Mesothelial cell of epicardium (in vitro differentiated cells): ENCODE data around the gene SUPT20HL1. TPM values are rescaled to one million over a fixed set of nuclear protein-coding genes. Genes with fewer than 3 reads are reported as not detected.

Source experiments
- DNase-seq, 2 experiments: peaks; one replicate each; pipeline ENCODE4 v3.0.0; 2021; ENCODE audit warnings: low spot score in 2 of 2; ENCODE audit not compliant: unreplicated experiment in 2 of 2
- H3K27ac Mint-ChIP-seq: 2 replicates; pipeline ENCODE4 v1.8.0; 2021; ENCODE audit warnings: mixed read lengths
- H3K27me3 Mint-ChIP-seq: 2 replicates; pipeline ENCODE4 v1.8.0; 2021; ENCODE audit warnings: low read depth, mixed read lengths
- H3K36me3 Mint-ChIP-seq: 2 replicates; pipeline ENCODE4 v1.8.0; 2021; ENCODE audit warnings: mixed read lengths
- H3K4me1 Mint-ChIP-seq: 2 replicates; pipeline ENCODE4 v1.8.0; 2021; ENCODE audit warnings: mixed read lengths
- H3K4me3 Mint-ChIP-seq: 2 replicates; pipeline ENCODE4 v1.8.0; 2021; ENCODE audit warnings: mild to moderate bottlenecking, moderate library complexity, mixed read lengths
- H3K9me3 Mint-ChIP-seq: 2 replicates; pipeline ENCODE4 v1.8.0; 2021; ENCODE audit warnings: mixed read lengths
- CTCF ChIP-seq: fragments of 200-600 bp; sonication (generic); IDR thresholded peaks from one replicate; pipeline ENCODE4 v1.5.0; 2021; ENCODE audit warnings: antibody characterized with exemption; ENCODE audit not compliant: unreplicated experiment
- total RNA-seq: library from RNA; stranded (reverse); gene quantifications from 3 replicates; pipeline ENCODE4 v1.2.1, GENCODE V29; 2021

SUPT20HL1 gene
- total RNA-seq, 1 donor from 2014 or later = not detected

DNA sequence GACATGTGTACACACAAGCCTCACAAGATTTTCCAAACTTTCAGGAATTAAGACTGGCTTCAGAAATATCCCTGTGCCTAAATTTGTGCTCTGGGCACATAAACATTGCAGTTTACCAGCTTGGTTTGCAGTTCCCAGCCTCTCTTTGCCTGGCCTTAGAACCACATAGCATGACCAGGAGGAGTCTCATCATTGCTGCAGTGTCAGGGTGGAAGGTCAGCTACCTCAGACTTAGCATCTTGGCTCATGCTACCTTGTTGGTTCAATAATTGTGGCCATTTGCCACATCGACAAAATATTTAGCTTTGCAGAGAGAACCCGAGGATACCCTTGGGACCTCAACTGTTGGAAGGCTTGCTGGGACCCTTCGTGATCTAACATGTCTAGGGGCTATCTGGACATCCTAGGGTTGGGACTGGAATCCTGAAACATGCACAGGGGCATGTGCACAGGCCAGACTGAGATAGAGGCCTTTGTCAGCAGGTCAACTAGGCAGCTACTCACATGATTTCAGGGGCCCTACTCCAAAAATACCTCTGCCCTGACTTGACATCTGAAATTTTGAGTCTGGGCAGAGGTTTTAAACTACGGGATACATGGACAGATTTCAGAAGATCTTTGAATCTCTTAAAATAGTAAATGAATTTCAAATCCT is 38.6 kb upstream of the SUPT20HL1 start:
- no peak for TF ChIP-seq CTCF
- peaks cover 13% of the 10 kb centered on the region for H3K27me3 Mint-ChIP-seq
- peaks cover 5% of the 10 kb centered on the region for H3K9me3 Mint-ChIP-seq
- no peak overlapping the region for H3K27ac Mint-ChIP-seq
- H3K4me1 Mint-ChIP-seq = peaks cover 6% of the 10 kb centered on the region
- no peak overlapping the region for H3K4me3 Mint-ChIP-seq
- DNase-seq = no peak
- no peaks in the 10 kb centered on the region for H3K36me3 Mint-ChIP-seq

GRCh38 chrX:24325231-24325630 is 35.2 kb upstream of the SUPT20HL1 start:
- Mint-ChIP-seq H3K27me3 (peaks cover 25% of the 10 kb centered on the region), H3K9me3 (peaks cover 5% of the 10 kb centered on the region), H3K4me1 (no peaks in the 10 kb centered on the region), H3K36me3 (no peaks in the 10 kb centered on the region), H3K4me3 (no peak overlapping the region), H3K27ac (no peak overlapping the region)
- no peak for DNase-seq
- no peak for TF ChIP-seq CTCF

GRCh38 chrX:24332878-24333277 is 27.6 kb upstream of the SUPT20HL1 start:
- Mint-ChIP-seq H3K27me3 (peaks cover 13% of the 10 kb centered on the region), H3K9me3 (peaks cover 8% of the 10 kb centered on the region), H3K4me1 (peaks cover 11% of the 10 kb centered on the region), H3K27ac (peak overlapping the region; percentile 14), H3K36me3 (no peaks in the 10 kb centered on the region), H3K4me3 (no peak overlapping the region)
- no peak for TF ChIP-seq CTCF
- DNase-seq = no peak

DNA sequence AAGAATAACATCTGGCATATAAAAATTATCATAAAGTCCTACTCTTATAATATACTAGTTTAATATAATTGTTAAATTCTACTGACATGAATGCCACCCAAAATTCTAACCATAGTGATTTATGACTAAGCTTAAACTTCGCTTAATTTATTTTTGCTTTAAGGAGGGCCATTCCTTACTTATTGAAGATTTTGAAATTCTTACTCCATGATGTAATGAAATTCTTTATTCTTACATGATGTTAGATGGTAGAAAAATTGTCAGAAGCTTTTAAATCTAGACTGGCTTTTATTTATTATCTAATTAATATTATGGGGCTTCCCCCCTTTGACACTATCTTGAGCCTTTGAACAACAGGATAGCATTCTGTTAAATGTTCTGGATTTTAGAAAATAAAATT is 27.1 kb upstream of the SUPT20HL1 start:
- Mint-ChIP-seq H3K4me3 (no peak overlapping the region), H3K4me1 (peaks cover 11% of the 10 kb centered on the region), H3K27me3 (peaks cover 13% of the 10 kb centered on the region), H3K36me3 (no peaks in the 10 kb centered on the region), H3K9me3 (peaks cover 8% of the 10 kb centered on the region), H3K27ac (no peak overlapping the region)
- DNase-seq = no peak
- TF ChIP-seq CTCF = no peak

DNA sequence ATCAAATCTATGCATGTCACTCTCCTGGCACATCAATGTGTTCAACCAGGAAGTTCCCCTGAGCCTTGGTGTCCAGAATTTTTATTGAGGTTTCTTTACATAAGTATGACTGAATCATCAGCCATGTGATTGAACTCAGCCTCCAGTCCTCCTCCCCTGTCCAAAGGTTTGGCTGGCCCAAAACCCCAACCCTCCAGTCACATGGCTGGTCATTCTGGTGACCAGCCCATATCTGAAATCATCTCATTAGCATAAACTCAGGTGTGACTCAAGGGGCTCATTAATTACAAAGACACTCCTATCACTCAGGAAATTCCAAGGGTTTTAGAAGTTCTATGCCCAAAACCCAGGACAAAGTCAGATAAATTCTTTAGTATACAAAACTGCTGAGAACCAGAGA is 26.0 kb upstream of the SUPT20HL1 start:
- DNase-seq = no peak
- Mint-ChIP-seq H3K9me3 (peaks cover 8% of the 10 kb centered on the region), H3K36me3 (no peaks in the 10 kb centered on the region), H3K27me3 (peaks cover 13% of the 10 kb centered on the region), H3K27ac (no peak overlapping the region), H3K4me1 (peaks cover 11% of the 10 kb centered on the region), H3K4me3 (no peak overlapping the region)
- no peak for TF ChIP-seq CTCF

DNA sequence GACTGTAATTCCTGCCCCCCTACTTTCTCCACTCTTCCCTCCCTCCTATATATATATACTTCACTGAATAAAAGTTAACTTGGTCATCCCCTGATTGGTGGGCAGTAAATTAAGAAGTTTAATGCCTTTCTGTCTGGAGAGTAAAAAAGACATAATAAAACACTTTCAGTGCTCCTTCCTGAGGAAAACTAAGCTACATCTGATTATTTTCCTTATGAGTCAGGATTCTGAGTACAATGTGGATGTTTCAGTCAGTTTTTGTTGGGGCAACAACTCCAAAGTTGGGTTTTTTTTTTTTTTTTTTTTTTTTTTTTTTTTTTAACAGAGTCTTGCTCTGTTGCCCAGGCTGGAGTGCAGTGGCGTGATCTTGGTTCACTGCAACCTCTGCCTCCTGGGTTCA is 24.6 kb upstream of the SUPT20HL1 start:
- DNase-seq = no peak
- H3K27me3 Mint-ChIP-seq = peaks cover 17% of the 10 kb centered on the region
- no peaks in the 10 kb centered on the region for H3K36me3 Mint-ChIP-seq
- no peak for TF ChIP-seq CTCF
- H3K4me3 Mint-ChIP-seq = no peak overlapping the region
- H3K27ac Mint-ChIP-seq = no peak overlapping the region
- peaks cover 8% of the 10 kb centered on the region for H3K9me3 Mint-ChIP-seq
- peaks cover 11% of the 10 kb centered on the region for H3K4me1 Mint-ChIP-seq
